GM12878 (cell line): ENCODE results near the gene DEGS2.

ENCODE experiments used
- CTCF ChIP-seq, 3 experiments: IDR thresholded peaks in 2 of 3; conservative IDR thresholded peaks in 1 of 3; 2 replicates each; pipeline ENCODE4 v1.5.1; 2011; ENCODE audit warnings: low read depth in 3 of 3, low read length in 3 of 3, mild to moderate bottlenecking in 3 of 3, control low read depth in 2 of 3, moderate library complexity in 2 of 3, inconsistent platforms in 1 of 3, mixed read lengths in 1 of 3; ENCODE audit not compliant: control insufficient read depth in 2 of 3, insufficient read depth in 1 of 3; ENCODE audit errors: extremely low read depth in 1 of 3
- ETV6 ChIP-seq, 2 experiments: fragments of 450-650 bp in 1 of 2; IDR thresholded peaks in 1 of 2; conservative IDR thresholded peaks in 1 of 2; 2 replicates each; pipeline ENCODE4 v1.6.1; 2014; ENCODE audit warnings: antibody characterized with exemption in 1 of 2, borderline replicate concordance in 1 of 2, low read depth in 1 of 2, mild to moderate bottlenecking in 1 of 2, moderate library complexity in 1 of 2
- SMAD5 ChIP-seq: IDR thresholded peaks from 2 replicates; pipeline ENCODE4 v1.6.1; 2016; ENCODE audit warnings: antibody characterized with exemption, low read depth
- YY1 ChIP-seq: IDR thresholded peaks from 2 replicates; pipeline ENCODE4 v1.6.1; 2011; ENCODE audit warnings: low read depth, mild to moderate bottlenecking, low read length

GRCh38 chr14:100146531-100147091 is 12.8 kb downstream of the DEGS2 start:
- TF ChIP-seq SMAD5 (no peak), ETV6 (conservative IDR thresholded peaks at IDR 0.05 in 1 of 2, IDR thresholded peaks at IDR 0.05 in 1 of 2; ENCODE audit: borderline replicate concordance in 1 of 2, low read depth in 1 of 2) (no peak), CTCF (IDR thresholded peaks at IDR 0.05 in 2 of 3, conservative IDR thresholded peaks at IDR 0.05 in 1 of 3; ENCODE audit: control insufficient read depth in 2 of 3, extremely low read depth in 1 of 3, insufficient read depth in 1 of 3, low read depth in 3 of 3, low read length in 3 of 3) (peak in 2 of 3 experiments; percentile 9 to 30; a peak in 2 of 6 replicates), YY1 (no peak)
